Measurements from ENCODE around the gene BTBD9.
"Not testable (repeated sequence)": the region's sequence is repeated elsewhere in the genome, so short reads cannot be mapped to it uniquely, and the experiment has no call there.

The BTBD9 gene

GRCh38 chr6:38146021-38146733, 493.6 kb downstream of the BTBD9 start:
- no peak for DNase-seq (ENCODE audit: low read depth in 3 of 3)

DNA sequence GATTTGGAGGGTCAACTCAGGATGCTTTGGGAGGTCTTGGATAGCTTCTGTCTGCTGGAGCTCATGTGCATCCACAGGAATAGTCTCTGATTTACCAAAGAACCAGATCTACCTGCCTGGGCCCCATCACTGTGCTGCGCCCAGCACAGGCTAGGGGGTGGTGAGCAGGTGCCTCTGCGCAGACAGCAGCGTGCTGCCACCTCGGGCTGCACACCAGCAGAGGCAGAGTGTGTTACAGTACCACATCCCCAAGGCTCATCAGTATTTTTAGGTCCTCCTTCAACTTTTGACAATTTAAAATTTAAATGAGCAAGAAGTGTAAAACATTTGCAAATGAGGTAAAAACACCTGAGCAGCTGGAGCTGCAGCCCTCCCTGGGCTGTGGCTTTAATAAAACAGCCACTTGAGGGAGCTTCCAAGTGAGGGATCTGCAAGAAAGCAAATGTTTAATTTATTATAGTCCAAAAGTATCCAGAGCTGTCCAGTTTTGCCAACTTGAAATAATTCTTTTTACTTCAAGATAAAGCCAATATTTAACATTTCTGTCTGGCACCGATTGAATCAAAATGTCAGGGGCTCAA, 495.3 kb downstream of the BTBD9 start:
- DNase-seq (ENCODE audit: low read depth in 3 of 3) = no peak

DNA sequence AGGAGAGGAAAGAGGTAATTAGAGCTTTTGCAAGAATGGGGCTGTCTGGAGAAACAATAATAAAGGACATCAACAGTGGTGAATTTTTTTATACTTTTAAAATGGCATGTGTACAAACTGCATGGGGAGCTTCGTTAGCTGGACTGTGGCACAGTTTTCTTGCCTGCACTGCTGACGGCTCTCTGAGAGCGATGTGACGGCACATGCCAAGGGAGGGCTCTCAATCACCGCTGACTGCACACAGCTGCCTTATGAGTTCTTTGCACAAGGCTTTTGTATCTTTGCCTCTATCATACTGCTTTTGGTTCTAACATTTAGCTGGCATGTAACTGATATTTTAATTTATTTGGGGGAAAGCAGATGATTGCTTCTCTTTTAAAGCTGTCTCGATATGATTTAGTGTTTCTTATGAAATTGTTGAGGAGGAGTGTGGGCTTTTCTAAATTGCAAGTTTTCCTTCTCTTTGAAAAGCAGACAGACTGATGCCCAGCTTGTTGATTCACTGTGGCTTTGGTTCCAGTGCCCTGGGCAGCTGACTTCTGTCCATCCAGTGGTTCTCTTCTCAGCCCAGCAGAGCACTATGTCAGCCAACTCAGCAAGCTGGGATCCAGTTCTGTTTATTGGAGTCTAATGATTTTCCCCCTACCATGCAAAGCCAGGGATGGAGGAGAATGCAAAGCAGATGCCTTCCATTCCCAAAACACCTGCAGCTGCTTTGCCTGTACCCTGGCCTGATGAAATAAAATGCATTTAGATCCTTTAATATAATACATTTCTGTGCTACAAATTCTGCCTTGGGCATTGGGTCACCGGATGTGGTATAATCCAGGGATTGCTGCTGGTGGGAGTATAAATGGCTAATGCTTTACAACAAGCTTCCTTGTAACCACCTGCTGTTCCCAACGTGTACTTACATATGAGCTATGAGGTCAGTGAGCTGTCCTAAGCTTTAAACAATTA, 496.3 kb downstream of the BTBD9 start:
- no peak for DNase-seq (ENCODE audit: low read depth in 3 of 3)

- no peak for DNase-seq (ENCODE audit: low read depth in 3 of 3)
These were observed 497.4 kb downstream of the BTBD9 start for GRCh38 chr6:38142178-38142902.

GRCh38 chr6:38141716-38142115, 498.0 kb downstream of the BTBD9 start:
- no peak for DNase-seq (ENCODE audit: low read depth in 3 of 3)

GRCh38 chr6:38141085-38141484, 498.6 kb downstream of the BTBD9 start:
- DNase-seq (ENCODE audit: low read depth in 3 of 3) = no peak

GRCh38 chr6:38138374-38138773, 501.4 kb downstream of the BTBD9 start:
- no peak for DNase-seq (ENCODE audit: low read depth in 3 of 3)

DNA sequence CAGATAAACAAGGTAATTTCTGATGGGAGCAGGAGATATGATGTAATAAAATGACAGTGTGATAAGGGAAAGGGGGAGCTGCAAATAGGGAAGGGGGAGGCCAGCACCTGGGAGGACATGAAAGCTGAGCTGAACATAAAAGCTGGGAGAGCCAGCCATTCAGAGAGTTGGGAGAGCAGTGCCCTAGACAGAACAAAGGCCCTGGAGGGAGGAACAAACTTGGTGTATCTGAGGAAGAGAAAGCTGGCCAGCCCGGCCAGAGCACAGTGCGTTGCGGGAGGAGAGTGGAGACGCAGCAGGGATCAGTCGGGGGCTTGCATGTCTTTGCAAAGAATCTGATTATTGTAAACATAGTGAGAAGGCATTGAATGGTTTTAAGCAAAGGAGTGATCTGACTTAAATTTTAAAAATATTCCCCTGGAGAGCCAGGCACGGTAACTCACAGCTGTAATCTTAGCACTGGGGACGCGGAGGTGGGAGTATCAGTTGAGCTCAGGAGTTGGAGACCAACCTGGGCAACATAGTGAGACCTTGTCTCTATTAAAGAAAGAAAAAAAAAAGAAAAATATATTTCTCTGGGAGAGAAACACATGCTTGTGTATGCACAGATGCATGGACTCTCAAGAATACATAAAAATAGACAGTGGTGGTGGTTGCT, 502.0 kb downstream of the BTBD9 start:
- DNase-seq (ENCODE audit: low read depth in 3 of 3) = no peak

DNA sequence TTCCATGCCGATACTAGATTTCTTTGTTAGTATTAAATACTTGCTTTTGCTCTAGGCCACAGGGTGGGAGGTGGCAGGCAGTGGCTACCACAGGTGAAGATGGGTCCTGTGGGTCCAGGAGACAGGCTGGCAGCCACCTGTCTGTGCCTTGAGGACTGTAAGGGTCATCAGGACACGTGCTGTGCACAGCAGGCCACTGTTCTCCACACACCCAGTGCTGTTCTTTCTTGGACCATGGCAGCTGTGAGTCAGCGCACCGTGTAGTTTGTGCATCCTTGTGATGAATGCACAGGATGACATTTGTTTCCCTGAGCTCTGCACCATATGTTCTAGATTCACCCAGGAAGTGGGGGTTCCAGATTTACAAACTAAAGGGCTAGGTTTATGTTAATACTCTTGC, 503.2 kb downstream of the BTBD9 start:
- DNase-seq (ENCODE audit: low read depth in 3 of 3) = no peak

- DNase-seq (ENCODE audit: low read depth in 3 of 3) = no peak
These were observed 505.0 kb downstream of the BTBD9 start for GRCh38 chr6:38134704-38135088.

DNA sequence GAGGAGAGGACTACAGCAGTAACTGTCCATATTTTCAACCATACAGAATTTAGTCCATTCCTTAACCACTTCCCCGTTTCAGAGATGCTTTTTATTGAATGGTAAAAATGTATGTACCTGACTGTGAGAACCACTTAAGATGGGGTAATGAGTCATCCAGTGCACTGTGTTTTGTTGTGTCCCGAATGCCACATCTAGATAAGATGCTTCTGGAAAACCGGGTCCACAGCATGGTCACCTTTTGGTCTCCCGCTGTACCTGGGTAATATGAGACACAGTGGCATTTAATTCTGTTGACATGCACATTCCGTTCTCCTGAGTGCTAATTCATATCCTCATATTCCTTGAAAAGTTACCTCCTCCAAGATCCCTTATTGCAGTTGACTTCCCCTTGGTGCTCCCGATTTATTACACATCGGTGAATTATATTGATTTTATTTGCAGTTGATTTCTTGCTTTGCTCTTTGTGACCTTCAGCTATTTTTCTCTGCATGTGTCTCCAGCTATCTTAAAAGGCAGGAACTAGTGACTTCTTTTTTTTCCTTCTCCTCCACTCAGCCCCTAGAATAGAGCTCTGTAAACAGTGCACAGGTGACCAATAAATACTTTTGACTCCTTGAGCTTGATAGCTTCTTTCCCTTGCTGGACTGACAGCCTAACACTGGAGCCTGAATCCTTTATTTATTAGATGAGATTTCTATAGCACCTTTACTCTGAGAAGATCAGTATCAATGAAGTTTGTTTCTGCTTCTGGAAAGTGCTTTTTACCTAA, 505.6 kb downstream of the BTBD9 start:
- no peak for DNase-seq (ENCODE audit: low read depth in 3 of 3)

- DNase-seq (ENCODE audit: low read depth in 3 of 3) = no peak
These were observed 508.2 kb downstream of the BTBD9 start for GRCh38 chr6:38131527-38131965.

- no peak for DNase-seq (ENCODE audit: low read depth in 3 of 3)
These were observed 512.4 kb downstream of the BTBD9 start for GRCh38 chr6:38127284-38127683.

DNA sequence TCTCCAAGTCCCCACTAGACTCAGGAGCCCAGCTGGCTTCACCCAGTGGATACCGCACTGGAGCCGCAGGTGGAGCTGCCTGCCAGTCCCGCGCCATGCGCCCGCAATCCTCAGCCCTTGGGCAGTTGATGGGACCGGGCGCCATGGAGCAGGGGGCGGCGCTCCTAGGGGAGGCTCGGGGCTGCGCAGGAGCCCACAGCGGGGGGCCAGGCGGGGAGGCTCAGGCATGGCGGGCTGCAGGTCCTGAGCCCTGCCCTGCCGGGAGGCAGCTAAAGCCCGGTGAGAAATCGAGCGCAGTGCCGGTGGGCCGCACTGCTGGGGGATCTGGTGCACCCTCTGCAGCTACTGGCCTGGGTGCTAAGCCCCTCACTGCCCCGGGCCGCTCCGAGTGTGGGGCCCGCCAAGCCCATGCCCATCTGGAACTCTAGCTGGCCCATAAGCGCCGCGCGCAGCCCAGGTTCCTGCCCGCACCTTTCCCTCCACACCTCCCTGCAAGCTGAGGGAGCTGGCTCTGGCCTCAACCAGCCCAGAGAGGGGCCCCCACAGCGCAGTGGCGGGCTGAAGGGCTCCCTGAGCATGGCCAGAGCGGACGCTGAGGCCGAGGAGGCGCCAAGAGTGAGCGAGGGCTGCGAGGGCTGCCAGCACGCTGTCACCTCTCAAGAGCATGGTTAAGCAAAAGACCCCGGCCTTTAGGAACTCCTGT, 515.4 kb downstream of the BTBD9 start:
- DNase-seq (ENCODE audit: low read depth in 3 of 3) = not testable (repeated sequence)

GRCh38 chr6:38119516-38119915, 520.2 kb downstream of the BTBD9 start:
- DNase-seq (ENCODE audit: low read depth in 3 of 3) = no peak

DNA sequence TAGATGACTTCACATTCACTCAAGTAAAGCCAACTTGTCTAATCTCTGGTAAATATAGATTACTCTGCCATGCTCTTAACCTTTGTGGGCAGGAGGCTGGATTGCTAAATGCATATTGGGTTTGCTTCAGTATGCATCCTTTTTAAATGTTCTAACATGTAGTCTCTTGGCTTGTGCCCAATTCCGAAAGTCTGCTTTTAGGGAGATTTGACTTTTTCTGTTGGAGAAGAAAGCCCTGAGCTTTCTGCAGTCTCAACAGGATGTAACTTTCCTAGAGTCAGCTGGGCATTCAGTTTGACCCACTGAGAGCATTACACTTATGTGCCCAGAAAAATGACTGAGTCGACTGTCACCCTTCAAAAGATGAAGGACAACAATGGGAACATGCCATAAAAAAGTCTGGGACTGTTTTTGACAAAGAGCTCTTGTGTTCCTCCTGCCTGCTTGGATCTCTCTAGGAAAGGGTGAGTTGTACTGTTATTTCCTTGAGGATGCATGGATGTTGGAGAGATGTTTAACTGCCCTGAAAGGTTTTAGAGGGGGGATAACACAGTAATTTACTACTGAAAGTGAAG, 520.9 kb downstream of the BTBD9 start:
- no peak for DNase-seq (ENCODE audit: low read depth in 3 of 3)
